ENCODE data around the gene MKKS. TPM values are rescaled to one million over a fixed set of nuclear protein-coding genes. Genes with fewer than 3 reads are reported as not detected.

MKKS gene
- total RNA-seq, 2 experiments from 2014 or later: 6.6 to 7.5 TPM

GRCh38 chr20:10390709-10391108 is 43.3 kb downstream of the MKKS start:
- Mint-ChIP-seq H3K4me3 (no peak overlapping the region), H3K27ac (no peak overlapping the region)

GRCh38 chr20:10388597-10388996 is 45.4 kb downstream of the MKKS start:
- Mint-ChIP-seq H3K4me1 (no peaks in the 10 kb centered on the region), H3K4me3 (no peak overlapping the region), H3K9me3 (ENCODE audit: low read depth) (no peaks in the 10 kb centered on the region), H3K27me3 (peaks cover 12% of the 10 kb centered on the region), H3K36me3 (no peaks in the 10 kb centered on the region), H3K27ac (no peak overlapping the region)
- no peak for DNase-seq
- CTCF ChIA-PET: interaction anchor here (0.6 kb wide), 1 partner anchor 13 kb away, joined by 4 read pairs; no protein-coding TSS in a partner anchor
- no peak for ATAC-seq

More at GRCh38 chr20:10390709-10391108, 43.3 kb downstream of the MKKS start:
- no peaks in the 10 kb centered on the region for H3K36me3 Mint-ChIP-seq
- no peaks in the 10 kb centered on the region for H3K9me3 Mint-ChIP-seq (ENCODE audit: low read depth)
- ATAC-seq (no peak), DNase-seq (no peak)
- peaks cover 12% of the 10 kb centered on the region for H3K27me3 Mint-ChIP-seq
- CTCF ChIA-PET: interaction anchor here (1.3 kb wide), 1 partner anchor 23 kb away, joined by 3 read pairs; no protein-coding TSS in a partner anchor
- no peaks in the 10 kb centered on the region for H3K4me1 Mint-ChIP-seq

GRCh38 chr20:10387686-10388085 is 46.3 kb downstream of the MKKS start:
- H3K27me3 Mint-ChIP-seq: peaks cover 12% of the 10 kb centered on the region
- H3K27ac Mint-ChIP-seq: no peak overlapping the region
- H3K4me1 Mint-ChIP-seq: no peaks in the 10 kb centered on the region
- no peak overlapping the region for H3K4me3 Mint-ChIP-seq
- H3K36me3 Mint-ChIP-seq: no peaks in the 10 kb centered on the region
- no peak for DNase-seq
- no peak for ATAC-seq
- CTCF ChIA-PET: no interaction called here
- no peaks in the 10 kb centered on the region for H3K9me3 Mint-ChIP-seq (ENCODE audit: low read depth)

GRCh38 chr20:10385850-10386544 is 48.0 kb downstream of the MKKS start:
- Mint-ChIP-seq H3K27ac (no peak overlapping the region), H3K4me3 (no peak overlapping the region), H3K4me1 (no peaks in the 10 kb centered on the region), H3K36me3 (no peaks in the 10 kb centered on the region), H3K9me3 (ENCODE audit: low read depth) (no peaks in the 10 kb centered on the region), H3K27me3 (peaks cover 12% of the 10 kb centered on the region)
- DNase-seq (no peak), ATAC-seq (no peak)
- CTCF ChIA-PET: interaction anchor here (0.8 kb wide), 1 partner anchor 34 kb away, joined by 3 read pairs; no protein-coding TSS in a partner anchor

GRCh38 chr20:10381477-10381876 is 52.5 kb downstream of the MKKS start:
- CTCF ChIA-PET: interaction anchor here (0.9 to 1.6 kb wide), 2 partner anchors 46 to 65 kb away, joined by 3 to 10 read pairs; no protein-coding TSS in a partner anchor

GRCh38 chr20:10379761-10380160 is 54.3 kb downstream of the MKKS start:
- H3K4me1 Mint-ChIP-seq: no peaks in the 10 kb centered on the region
- no peak overlapping the region for H3K4me3 Mint-ChIP-seq
- ATAC-seq (no peak), DNase-seq (no peak)
- no peak overlapping the region for H3K27ac Mint-ChIP-seq
- no peaks in the 10 kb centered on the region for H3K9me3 Mint-ChIP-seq (ENCODE audit: low read depth)
- peaks cover 7% of the 10 kb centered on the region for H3K27me3 Mint-ChIP-seq
- no peaks in the 10 kb centered on the region for H3K36me3 Mint-ChIP-seq
- CTCF ChIA-PET: no interaction called here

More at GRCh38 chr20:10381477-10381876, 52.5 kb downstream of the MKKS start:
- peaks cover 13% of the 10 kb centered on the region for H3K27me3 Mint-ChIP-seq
- no peak overlapping the region for H3K4me3 Mint-ChIP-seq
- no peaks in the 10 kb centered on the region for H3K9me3 Mint-ChIP-seq (ENCODE audit: low read depth)
- H3K4me1 Mint-ChIP-seq: no peaks in the 10 kb centered on the region
- H3K36me3 Mint-ChIP-seq: no peaks in the 10 kb centered on the region
- H3K27ac Mint-ChIP-seq: no peak overlapping the region
- DNase-seq: no peak
- ATAC-seq: no peak

GRCh38 chr20:10376270-10377075 is 57.5 kb downstream of the MKKS start:
- Mint-ChIP-seq H3K27ac (no peak overlapping the region), H3K36me3 (no peaks in the 10 kb centered on the region), H3K4me3 (no peak overlapping the region), H3K9me3 (ENCODE audit: low read depth) (no peaks in the 10 kb centered on the region), H3K27me3 (peaks cover 15% of the 10 kb centered on the region), H3K4me1 (no peaks in the 10 kb centered on the region)
- CTCF ChIA-PET: interaction anchor here (0.6 to 0.7 kb wide), 2 partner anchors 12 to 1320 kb away, joined by 3 to 4 read pairs; no protein-coding TSS in a partner anchor
- ATAC-seq: no peak
- no peak for DNase-seq

- ATAC-seq: no peak
- Mint-ChIP-seq H3K4me1 (no peaks in the 10 kb centered on the region), H3K4me3 (no peak overlapping the region), H3K36me3 (no peaks in the 10 kb centered on the region), H3K27me3 (peaks cover 21% of the 10 kb centered on the region), H3K9me3 (ENCODE audit: low read depth) (no peaks in the 10 kb centered on the region), H3K27ac (no peak overlapping the region)
- CTCF ChIA-PET: no interaction called here
- no peak for DNase-seq
These were observed 58.8 kb downstream of the MKKS start for GRCh38 chr20:10375191-10375590.

- CTCF ChIA-PET: interaction anchor here (0.8 kb wide), 1 partner anchor 27 kb away, joined by 3 read pairs; no protein-coding TSS in a partner anchor
- no peak for ATAC-seq
These were observed 60.0 kb downstream of the MKKS start for GRCh38 chr20:10374036-10374435.

GRCh38 chr20:10371467-10371866 is 62.6 kb downstream of the MKKS start:
- Mint-ChIP-seq H3K36me3 (no peaks in the 10 kb centered on the region), H3K4me1 (no peaks in the 10 kb centered on the region), H3K27ac (no peak overlapping the region), H3K27me3 (peaks cover 28% of the 10 kb centered on the region), H3K9me3 (ENCODE audit: low read depth) (no peaks in the 10 kb centered on the region), H3K4me3 (no peak overlapping the region)
- CTCF ChIA-PET: no interaction called here
- no peak for DNase-seq
- no peak for ATAC-seq

More at GRCh38 chr20:10374036-10374435, 60.0 kb downstream of the MKKS start:
- H3K36me3 Mint-ChIP-seq: no peaks in the 10 kb centered on the region
- no peak for DNase-seq
- no peaks in the 10 kb centered on the region for H3K9me3 Mint-ChIP-seq (ENCODE audit: low read depth)
- H3K27ac Mint-ChIP-seq: no peak overlapping the region
- H3K4me3 Mint-ChIP-seq: no peak overlapping the region
- H3K4me1 Mint-ChIP-seq: no peaks in the 10 kb centered on the region
- peaks cover 25% of the 10 kb centered on the region for H3K27me3 Mint-ChIP-seq

GRCh38 chr20:10370091-10370887 is 63.7 kb downstream of the MKKS start:
- ATAC-seq (no peak), DNase-seq (no peak)
- Mint-ChIP-seq H3K36me3 (no peaks in the 10 kb centered on the region), H3K27me3 (peaks cover 32% of the 10 kb centered on the region), H3K4me3 (no peak overlapping the region), H3K27ac (no peak overlapping the region), H3K9me3 (ENCODE audit: low read depth) (no peaks in the 10 kb centered on the region), H3K4me1 (no peaks in the 10 kb centered on the region)
- CTCF ChIA-PET: no interaction called here

GRCh38 chr20:10369723-10370090 is 64.3 kb downstream of the MKKS start:
- Mint-ChIP-seq H3K27me3 (peaks cover 36% of the 10 kb centered on the region), H3K4me3 (no peak overlapping the region), H3K36me3 (no peaks in the 10 kb centered on the region), H3K27ac (no peak overlapping the region), H3K4me1 (no peaks in the 10 kb centered on the region), H3K9me3 (ENCODE audit: low read depth) (no peaks in the 10 kb centered on the region)
- DNase-seq (no peak), ATAC-seq (no peak)
- CTCF ChIA-PET: no interaction called here

- Mint-ChIP-seq H3K4me3 (no peak overlapping the region), H3K27ac (no peak overlapping the region), H3K27me3 (peaks cover 37% of the 10 kb centered on the region), H3K36me3 (no peaks in the 10 kb centered on the region), H3K9me3 (ENCODE audit: low read depth) (no peaks in the 10 kb centered on the region), H3K4me1 (no peaks in the 10 kb centered on the region)
- no peak for ATAC-seq
- CTCF ChIA-PET: no interaction called here
- DNase-seq: no peak
These were observed 65.3 kb downstream of the MKKS start for GRCh38 chr20:10368702-10369041.
